K562 (cell line): ENCODE data around the gene FARP2. TPM values are rescaled to one million over a fixed set of nuclear protein-coding genes. Genes with fewer than 3 reads are reported as not detected.
A peak's percentile ranks its signal among the peaks of the same experiment; 100 is the strongest.

Source experiments
- CBX5 ChIP-seq: IDR thresholded peaks from 2 replicates; pipeline ENCODE4 v1.6.1; 2014; ENCODE audit warnings: low read depth, borderline replicate concordance
- ETS2 ChIP-seq: IDR thresholded peaks from 2 replicates; pipeline ENCODE4 v1.6.1; 2016; ENCODE audit warnings: borderline replicate concordance, missing genetic modification characterization, mild to moderate bottlenecking, moderate library complexity, missing compliant biosample characterization; ENCODE audit not compliant: poor library complexity, severe bottlenecking
- HNRNPH1 ChIP-seq: fragments of 200-400 bp; formaldehyde crosslinking; optimal IDR thresholded peaks from 2 replicates; pipeline ENCODE3; 2017; ENCODE audit warnings: low read depth, mild to moderate bottlenecking, low read length, moderate library complexity
- NCOA6 ChIP-seq: fragments of 450-650 bp; IDR thresholded peaks from 2 replicates; pipeline ENCODE4 v1.6.1; 2017; ENCODE audit warnings: mild to moderate bottlenecking
- SMAD4 ChIP-seq: fragments of 250-450 bp; sonication (Bioruptor Pico); conservative IDR thresholded peaks from 2 replicates; pipeline ENCODE4 v1.8.0; 2021; ENCODE audit warnings: inconsistent platforms, mild to moderate bottlenecking, moderate library complexity
- STAG1 ChIP-seq: sonication (generic); formaldehyde crosslinking; IDR thresholded peaks from 2 replicates; pipeline ENCODE4 v1.5.0; 2020; ENCODE audit warnings: missing genetic modification reagents, borderline replicate concordance
- ZNF282 ChIP-seq: sonication (generic); formaldehyde crosslinking; IDR thresholded peaks from 2 replicates; pipeline ENCODE4 v1.8.1; 2023; ENCODE audit warnings: missing genetic modification reagents
- polyA plus RNA-seq, 8 experiments: library from polyadenylated mRNA; depleted of rRNA in 4 of 8; stranded (reverse) in 5 of 8; unstranded in 3 of 8; fragments of >200 nt; fragmentation: Nextera tagmentation in 2 of 8; fragmentation: Illumina TruSeq in 1 of 8; extraction: Ambion mirVana in 2 of 8; extraction: Trizol in 1 of 8; gene quantifications; 2 replicates each; pipeline versions ENCODE4 v1.2.1 to v1.2.3, GENCODE V29; 2011 to 2014; ENCODE audit warnings: inconsistent platforms in 1 of 8, missing spikeins in 1 of 8
- total RNA-seq, 7 experiments: library from RNA; depleted of rRNA in 6 of 7; stranded (reverse); fragments of >200 nt in 6 of 7; fragmentation: Illumina TruSeq in 2 of 7; extraction: Trizol in 2 of 7; gene quantifications; 2 replicates each; pipeline versions ENCODE4 v1.2.1 to v1.2.3, GENCODE V29; 2011 to 2021; ENCODE audit warnings: low replicate concordance in 1 of 7
- TF ChIP-seq, protein P1 (sequence below): fragments of 450-650 bp; IDR thresholded peaks from 2 replicates; pipeline ENCODE4 v1.6.1; 2017; ENCODE audit warnings: antibody characterized with exemption, mild to moderate bottlenecking
- TF ChIP-seq, protein P2 (sequence below), 3 experiments: fragments of 200-800 bp in 1 of 3; sonication (Bioruptor generic) in 1 of 3; sonication (generic) in 1 of 3; formaldehyde crosslinking in 1 of 3; IDR thresholded peaks; 2 replicates each; pipeline versions ENCODE4 v1.6.1 to v1.8.0; 2016 to 2022; ENCODE audit warnings: mild to moderate bottlenecking in 2 of 3, missing compliant biosample characterization in 2 of 3, missing genetic modification characterization in 2 of 3, missing genetic modification reagents in 1 of 3
- TF ChIP-seq, protein P3 (sequence below), 2 experiments: fragments of 450-650 bp in 1 of 2; IDR thresholded peaks; 2 replicates each; pipeline ENCODE4 v1.6.1; 2011 to 2017; ENCODE audit warnings: low read depth in 2 of 2, antibody characterized with exemption in 1 of 2, borderline replicate concordance in 1 of 2, low read length in 1 of 2, mild to moderate bottlenecking in 1 of 2, mixed read lengths in 1 of 2; ENCODE audit not compliant: control insufficient read depth in 1 of 2
- TF ChIP-seq, protein P4 (sequence below): fragments of 450-650 bp; IDR thresholded peaks from 2 replicates; pipeline ENCODE4 v1.7.1; 2018; ENCODE audit warnings: mild to moderate bottlenecking, low read depth; ENCODE audit not compliant: partially characterized antibody

The FARP2 gene
- total and polyA plus RNA-seq, 9 of the 15 experiments (the other 6 are each of a cell fraction or from before 2014, with no cell fraction given) = 4.1 to 38.1 (median 21.1) TPM

DNA sequence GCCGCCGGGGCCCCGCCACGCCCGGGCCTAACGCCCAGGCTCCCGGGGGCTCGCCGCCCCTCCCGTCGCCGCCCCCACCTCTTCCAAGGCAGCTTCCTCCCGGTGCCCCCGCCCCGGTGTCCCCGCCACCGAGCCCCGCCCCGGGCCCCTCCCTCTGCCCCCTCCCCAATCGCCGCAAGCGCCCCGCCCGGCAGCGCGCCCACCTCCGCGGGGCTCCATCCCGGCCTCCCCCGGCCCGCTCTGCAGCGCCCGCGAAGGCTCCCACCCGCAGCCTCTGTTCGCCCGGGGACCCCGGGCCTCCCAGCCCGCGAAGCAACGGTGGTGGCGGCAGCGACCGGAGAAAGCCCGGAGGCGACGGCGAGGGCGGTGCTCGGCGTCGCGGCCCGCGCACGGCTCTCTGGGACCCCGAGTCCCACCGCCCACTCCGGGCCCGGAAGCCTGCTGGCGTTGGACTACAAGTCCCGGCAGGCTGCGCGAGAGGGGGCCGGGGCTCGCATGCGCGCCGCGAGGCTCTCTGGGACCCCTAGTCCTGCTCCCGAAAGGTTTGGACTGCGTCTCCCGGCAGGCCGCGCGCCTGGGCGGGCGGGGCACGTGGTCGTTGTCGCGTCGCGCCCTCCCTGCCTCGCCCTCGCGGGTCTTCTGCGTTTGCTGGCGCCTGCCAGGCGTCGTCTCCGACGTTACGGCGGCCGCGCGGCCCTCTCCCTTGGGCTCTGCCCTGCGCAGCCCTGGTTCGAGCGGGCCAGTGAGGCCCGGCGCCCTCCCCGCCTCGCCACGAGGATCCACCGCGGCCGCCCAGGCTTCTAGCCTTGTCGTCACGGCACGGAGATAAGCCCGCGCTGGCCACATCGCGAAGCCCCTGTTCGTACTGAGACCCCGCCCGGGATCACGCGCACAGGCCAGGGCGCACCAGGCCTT lies 152.4 kb downstream of the FARP2 start, which contains the start of gene STK25 (continued):
- TF ChIP-seq ETS2 (tag) = no peak
- TF ChIP-seq ZNF282 (CRISPR knock-in tag) = peak; percentile 93; the same call in 1 of the 2 replicates
- TF ChIP-seq, protein P1, sequence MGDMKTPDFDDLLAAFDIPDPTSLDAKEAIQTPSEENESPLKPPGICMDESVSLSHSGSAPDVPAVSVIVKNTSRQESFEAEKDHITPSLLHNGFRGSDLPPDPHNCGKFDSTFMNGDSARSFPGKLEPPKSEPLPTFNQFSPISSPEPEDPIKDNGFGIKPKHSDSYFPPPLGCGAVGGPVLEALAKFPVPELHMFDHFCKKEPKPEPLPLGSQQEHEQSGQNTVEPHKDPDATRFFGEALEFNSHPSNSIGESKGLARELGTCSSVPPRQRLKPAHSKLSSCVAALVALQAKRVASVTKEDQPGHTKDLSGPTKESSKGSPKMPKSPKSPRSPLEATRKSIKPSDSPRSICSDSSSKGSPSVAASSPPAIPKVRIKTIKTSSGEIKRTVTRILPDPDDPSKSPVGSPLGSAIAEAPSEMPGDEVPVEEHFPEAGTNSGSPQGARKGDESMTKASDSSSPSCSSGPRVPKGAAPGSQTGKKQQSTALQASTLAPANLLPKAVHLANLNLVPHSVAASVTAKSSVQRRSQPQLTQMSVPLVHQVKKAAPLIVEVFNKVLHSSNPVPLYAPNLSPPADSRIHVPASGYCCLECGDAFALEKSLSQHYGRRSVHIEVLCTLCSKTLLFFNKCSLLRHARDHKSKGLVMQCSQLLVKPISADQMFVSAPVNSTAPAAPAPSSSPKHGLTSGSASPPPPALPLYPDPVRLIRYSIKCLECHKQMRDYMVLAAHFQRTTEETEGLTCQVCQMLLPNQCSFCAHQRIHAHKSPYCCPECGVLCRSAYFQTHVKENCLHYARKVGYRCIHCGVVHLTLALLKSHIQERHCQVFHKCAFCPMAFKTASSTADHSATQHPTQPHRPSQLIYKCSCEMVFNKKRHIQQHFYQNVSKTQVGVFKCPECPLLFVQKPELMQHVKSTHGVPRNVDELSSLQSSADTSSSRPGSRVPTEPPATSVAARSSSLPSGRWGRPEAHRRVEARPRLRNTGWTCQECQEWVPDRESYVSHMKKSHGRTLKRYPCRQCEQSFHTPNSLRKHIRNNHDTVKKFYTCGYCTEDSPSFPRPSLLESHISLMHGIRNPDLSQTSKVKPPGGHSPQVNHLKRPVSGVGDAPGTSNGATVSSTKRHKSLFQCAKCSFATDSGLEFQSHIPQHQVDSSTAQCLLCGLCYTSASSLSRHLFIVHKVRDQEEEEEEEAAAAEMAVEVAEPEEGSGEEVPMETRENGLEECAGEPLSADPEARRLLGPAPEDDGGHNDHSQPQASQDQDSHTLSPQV = peak; percentile 98
- TF ChIP-seq, protein P2, sequence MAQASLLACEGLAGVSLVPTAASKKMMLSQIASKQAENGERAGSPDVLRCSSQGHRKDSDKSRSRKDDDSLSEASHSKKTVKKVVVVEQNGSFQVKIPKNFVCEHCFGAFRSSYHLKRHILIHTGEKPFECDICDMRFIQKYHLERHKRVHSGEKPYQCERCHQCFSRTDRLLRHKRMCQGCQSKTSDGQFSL (CRISPR knock-in tag; IDR thresholded peaks at IDR 0.05) = peak; percentile 56
- TF ChIP-seq, protein P2 (tag; IDR thresholded peaks at IDR 0.05) = no peak; a peak in 1 of 4 replicates
- TF ChIP-seq, protein P3, sequence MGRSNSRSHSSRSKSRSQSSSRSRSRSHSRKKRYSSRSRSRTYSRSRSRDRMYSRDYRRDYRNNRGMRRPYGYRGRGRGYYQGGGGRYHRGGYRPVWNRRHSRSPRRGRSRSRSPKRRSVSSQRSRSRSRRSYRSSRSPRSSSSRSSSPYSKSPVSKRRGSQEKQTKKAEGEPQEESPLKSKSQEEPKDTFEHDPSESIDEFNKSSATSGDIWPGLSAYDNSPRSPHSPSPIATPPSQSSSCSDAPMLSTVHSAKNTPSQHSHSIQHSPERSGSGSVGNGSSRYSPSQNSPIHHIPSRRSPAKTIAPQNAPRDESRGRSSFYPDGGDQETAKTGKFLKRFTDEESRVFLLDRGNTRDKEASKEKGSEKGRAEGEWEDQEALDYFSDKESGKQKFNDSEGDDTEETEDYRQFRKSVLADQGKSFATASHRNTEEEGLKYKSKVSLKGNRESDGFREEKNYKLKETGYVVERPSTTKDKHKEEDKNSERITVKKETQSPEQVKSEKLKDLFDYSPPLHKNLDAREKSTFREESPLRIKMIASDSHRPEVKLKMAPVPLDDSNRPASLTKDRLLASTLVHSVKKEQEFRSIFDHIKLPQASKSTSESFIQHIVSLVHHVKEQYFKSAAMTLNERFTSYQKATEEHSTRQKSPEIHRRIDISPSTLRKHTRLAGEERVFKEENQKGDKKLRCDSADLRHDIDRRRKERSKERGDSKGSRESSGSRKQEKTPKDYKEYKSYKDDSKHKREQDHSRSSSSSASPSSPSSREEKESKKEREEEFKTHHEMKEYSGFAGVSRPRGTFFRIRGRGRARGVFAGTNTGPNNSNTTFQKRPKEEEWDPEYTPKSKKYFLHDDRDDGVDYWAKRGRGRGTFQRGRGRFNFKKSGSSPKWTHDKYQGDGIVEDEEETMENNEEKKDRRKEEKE (IDR thresholded peaks at IDR 0.05; ENCODE audit: borderline replicate concordance in 1 of 2, control insufficient read depth in 1 of 2, low read depth in 2 of 2, low read length in 1 of 2) = no peak
- TF ChIP-seq HNRNPH1 = no peak
- no peak; the same call in 1 of the 2 replicates for TF ChIP-seq STAG1
- no peak for TF ChIP-seq CBX5
- peak; percentile 48; the same call in 1 of the 2 replicates for TF ChIP-seq NCOA6
- TF ChIP-seq, protein P4, sequence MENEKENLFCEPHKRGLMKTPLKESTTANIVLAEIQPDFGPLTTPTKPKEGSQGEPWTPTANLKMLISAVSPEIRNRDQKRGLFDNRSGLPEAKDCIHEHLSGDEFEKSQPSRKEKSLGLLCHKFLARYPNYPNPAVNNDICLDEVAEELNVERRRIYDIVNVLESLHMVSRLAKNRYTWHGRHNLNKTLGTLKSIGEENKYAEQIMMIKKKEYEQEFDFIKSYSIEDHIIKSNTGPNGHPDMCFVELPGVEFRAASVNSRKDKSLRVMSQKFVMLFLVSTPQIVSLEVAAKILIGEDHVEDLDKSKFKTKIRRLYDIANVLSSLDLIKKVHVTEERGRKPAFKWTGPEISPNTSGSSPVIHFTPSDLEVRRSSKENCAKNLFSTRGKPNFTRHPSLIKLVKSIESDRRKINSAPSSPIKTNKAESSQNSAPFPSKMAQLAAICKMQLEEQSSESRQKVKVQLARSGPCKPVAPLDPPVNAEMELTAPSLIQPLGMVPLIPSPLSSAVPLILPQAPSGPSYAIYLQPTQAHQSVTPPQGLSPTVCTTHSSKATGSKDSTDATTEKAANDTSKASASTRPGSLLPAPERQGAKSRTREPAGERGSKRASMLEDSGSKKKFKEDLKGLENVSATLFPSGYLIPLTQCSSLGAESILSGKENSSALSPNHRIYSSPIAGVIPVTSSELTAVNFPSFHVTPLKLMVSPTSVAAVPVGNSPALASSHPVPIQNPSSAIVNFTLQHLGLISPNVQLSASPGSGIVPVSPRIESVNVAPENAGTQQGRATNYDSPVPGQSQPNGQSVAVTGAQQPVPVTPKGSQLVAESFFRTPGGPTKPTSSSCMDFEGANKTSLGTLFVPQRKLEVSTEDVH = no peak
- TF ChIP-seq SMAD4 = peak; percentile 86
